Activated naive CD4-positive, alpha-beta T cell treated with anti-CD3 and anti-CD28 coated beads for 36 hours (primary cell): ENCODE data around the gene CCSER1. TPM values are rescaled to one million over a fixed set of nuclear protein-coding genes. Genes with fewer than 3 reads are reported as not detected.

Experiments used
- CTCF ChIA-PET: fragments of 350-600 bp; sonication (Branson Sonifier 250); formaldehyde crosslinking; loops from one replicate; lab custom pipeline; 2021; ENCODE audit warnings: antibody characterized with exemption; lab: Charles Lee
- DNase-seq: peaks from one replicate; pipeline ENCODE4 v3.0.0-alpha.2; 2020
- H3K27ac Mint-ChIP-seq: one replicate; pipeline ENCODE4 v1.8.0; 2021; ENCODE audit warnings: mild to moderate bottlenecking, mixed read lengths
- H3K27me3 Mint-ChIP-seq: one replicate; pipeline ENCODE4 v1.8.0; 2021; ENCODE audit warnings: low read depth, mixed read lengths
- H3K36me3 Mint-ChIP-seq: one replicate; pipeline ENCODE4 v1.8.0; 2021; ENCODE audit warnings: low read depth, mixed read lengths
- H3K4me1 Mint-ChIP-seq: one replicate; pipeline ENCODE4 v1.8.0; 2021; ENCODE audit warnings: low read depth, mixed read lengths
- H3K4me3 Mint-ChIP-seq: one replicate; pipeline ENCODE4 v1.8.0; 2021; ENCODE audit warnings: mild to moderate bottlenecking, moderate library complexity, mixed read lengths
- H3K9me3 Mint-ChIP-seq: one replicate; pipeline ENCODE4 v1.8.0; 2021; ENCODE audit warnings: mixed read lengths
- intact Hi-C: fragments of 100-400 bp; cut with micrococcal nuclease; formaldehyde crosslinking; loops from one replicate; pipeline ENCODE4 v1.15.1; 2023
- total RNA-seq, 2 experiments: library from RNA; stranded (reverse); gene quantifications; one replicate each; pipeline ENCODE4 v1.2.3, GENCODE V29; 2021

CCSER1 gene
- total RNA-seq, 2 experiments from 2014 or later: not detected

- intact Hi-C loops: no loop called here
- CTCF ChIA-PET: no interaction called here
- Mint-ChIP-seq H3K4me3 (no peak overlapping the region), H3K27me3 (no peaks in the 10 kb centered on the region), H3K36me3 (no peaks in the 10 kb centered on the region), H3K4me1 (no peaks in the 10 kb centered on the region), H3K9me3 (peaks cover 7% of the 10 kb centered on the region), H3K27ac (no peak overlapping the region)
- no peak for DNase-seq
These were observed 443.4 kb downstream of the CCSER1 start for GRCh38 chr4:90570615-90571014.

- H3K27ac Mint-ChIP-seq: no peak overlapping the region
- no peaks in the 10 kb centered on the region for H3K4me1 Mint-ChIP-seq
- no peaks in the 10 kb centered on the region for H3K27me3 Mint-ChIP-seq
- no peaks in the 10 kb centered on the region for H3K36me3 Mint-ChIP-seq
- intact Hi-C loops: no loop called here
- no peak for DNase-seq
- H3K4me3 Mint-ChIP-seq: no peak overlapping the region
- CTCF ChIA-PET: no interaction called here
- peaks cover 5% of the 10 kb centered on the region for H3K9me3 Mint-ChIP-seq
These were observed 445.8 kb downstream of the CCSER1 start for GRCh38 chr4:90572996-90573395.

GRCh38 chr4:90575371-90575770 is 448.2 kb downstream of the CCSER1 start:
- CTCF ChIA-PET: no interaction called here
- Mint-ChIP-seq H3K36me3 (no peaks in the 10 kb centered on the region), H3K4me3 (no peak overlapping the region), H3K9me3 (peaks cover 5% of the 10 kb centered on the region), H3K27ac (no peak overlapping the region), H3K4me1 (no peaks in the 10 kb centered on the region), H3K27me3 (no peaks in the 10 kb centered on the region)
- DNase-seq: no peak
- intact Hi-C loops: no loop called here

DNA sequence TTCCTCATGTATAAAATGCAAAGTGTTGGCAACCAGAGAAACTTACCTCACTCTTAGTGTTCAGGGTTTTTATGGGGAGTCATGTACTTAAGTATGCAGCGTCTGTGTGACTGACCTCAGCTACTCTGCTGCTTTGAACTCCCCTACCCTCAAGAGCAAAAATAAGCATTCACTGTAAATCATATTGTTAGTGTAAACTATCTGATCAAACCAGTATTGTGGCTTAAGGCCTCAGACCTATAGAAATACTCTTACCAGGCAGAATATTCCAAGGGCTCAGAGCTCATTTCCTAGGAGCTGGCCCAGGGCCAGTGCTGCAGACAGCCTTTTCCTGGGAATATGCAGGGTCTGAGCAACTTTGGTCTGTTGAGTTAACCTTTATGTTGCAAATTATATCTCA is 453.1 kb downstream of the CCSER1 start:
- CTCF ChIA-PET: no interaction called here

DNA sequence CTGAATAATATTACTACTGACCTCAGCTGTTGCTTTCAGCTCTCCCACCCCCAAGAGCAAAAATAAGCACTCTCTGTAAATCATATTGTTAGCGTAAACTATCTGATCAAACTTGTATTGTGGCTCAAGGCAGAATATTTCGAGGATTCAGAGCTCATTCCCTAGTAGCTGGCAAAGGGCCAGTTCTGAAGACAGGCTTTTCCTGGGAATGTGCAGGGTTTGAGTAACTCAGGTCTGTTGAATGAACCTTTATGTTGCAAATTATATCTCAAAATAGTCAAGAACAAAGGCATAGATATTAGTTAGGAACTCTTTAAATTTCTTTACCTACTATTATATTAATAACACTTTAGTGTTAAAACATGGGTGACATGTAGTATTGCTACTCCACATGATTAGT is 454.9 kb downstream of the CCSER1 start:
- CTCF ChIA-PET: no interaction called here
- Mint-ChIP-seq H3K4me3 (no peak overlapping the region), H3K27me3 (no peaks in the 10 kb centered on the region)

More for the DNA sequence above, 453.1 kb downstream of the CCSER1 start:
- H3K27me3 Mint-ChIP-seq: no peaks in the 10 kb centered on the region
- H3K27ac Mint-ChIP-seq: no peak overlapping the region
- no peak for DNase-seq
- no peaks in the 10 kb centered on the region for H3K4me1 Mint-ChIP-seq
- intact Hi-C loops: no loop called here
- no peak overlapping the region for H3K4me3 Mint-ChIP-seq
- no peaks in the 10 kb centered on the region for H3K36me3 Mint-ChIP-seq
- H3K9me3 Mint-ChIP-seq: no peaks in the 10 kb centered on the region

GRCh38 chr4:90584051-90584450 is 456.9 kb downstream of the CCSER1 start:
- Mint-ChIP-seq H3K36me3 (no peaks in the 10 kb centered on the region), H3K4me3 (no peak overlapping the region), H3K4me1 (no peaks in the 10 kb centered on the region), H3K27me3 (no peaks in the 10 kb centered on the region), H3K9me3 (no peaks in the 10 kb centered on the region), H3K27ac (no peak overlapping the region)
- intact Hi-C loops: no loop called here
- no peak for DNase-seq
- CTCF ChIA-PET: no interaction called here

More for the DNA sequence above, 454.9 kb downstream of the CCSER1 start:
- intact Hi-C loops: no loop called here
- no peak for DNase-seq
- no peaks in the 10 kb centered on the region for H3K4me1 Mint-ChIP-seq
- no peaks in the 10 kb centered on the region for H3K36me3 Mint-ChIP-seq
- no peak overlapping the region for H3K27ac Mint-ChIP-seq
- H3K9me3 Mint-ChIP-seq: no peaks in the 10 kb centered on the region

- Mint-ChIP-seq H3K36me3 (no peaks in the 10 kb centered on the region), H3K27ac (no peak overlapping the region), H3K4me1 (no peaks in the 10 kb centered on the region), H3K27me3 (no peaks in the 10 kb centered on the region), H3K4me3 (no peak overlapping the region), H3K9me3 (peaks cover 2% of the 10 kb centered on the region)
- intact Hi-C loops: no loop called here
- CTCF ChIA-PET: no interaction called here
- no peak for DNase-seq
These were observed 458.8 kb downstream of the CCSER1 start for GRCh38 chr4:90585961-90586360.

GRCh38 chr4:90586799-90587198 is 459.6 kb downstream of the CCSER1 start:
- Mint-ChIP-seq H3K9me3 (peaks cover 5% of the 10 kb centered on the region), H3K27me3 (no peaks in the 10 kb centered on the region), H3K4me3 (no peak overlapping the region), H3K4me1 (no peaks in the 10 kb centered on the region), H3K27ac (no peak overlapping the region), H3K36me3 (no peaks in the 10 kb centered on the region)
- CTCF ChIA-PET: no interaction called here
- intact Hi-C loops: no loop called here
- no peak for DNase-seq

- H3K4me3 Mint-ChIP-seq: no peak overlapping the region
- H3K27me3 Mint-ChIP-seq: no peaks in the 10 kb centered on the region
- no peaks in the 10 kb centered on the region for H3K36me3 Mint-ChIP-seq
- no peak overlapping the region for H3K27ac Mint-ChIP-seq
- CTCF ChIA-PET: no interaction called here
- no peak for DNase-seq
- H3K4me1 Mint-ChIP-seq: no peaks in the 10 kb centered on the region
- intact Hi-C loops: no loop called here
- H3K9me3 Mint-ChIP-seq: peaks cover 2% of the 10 kb centered on the region
These were observed 470.7 kb downstream of the CCSER1 start for GRCh38 chr4:90597927-90598326.

DNA sequence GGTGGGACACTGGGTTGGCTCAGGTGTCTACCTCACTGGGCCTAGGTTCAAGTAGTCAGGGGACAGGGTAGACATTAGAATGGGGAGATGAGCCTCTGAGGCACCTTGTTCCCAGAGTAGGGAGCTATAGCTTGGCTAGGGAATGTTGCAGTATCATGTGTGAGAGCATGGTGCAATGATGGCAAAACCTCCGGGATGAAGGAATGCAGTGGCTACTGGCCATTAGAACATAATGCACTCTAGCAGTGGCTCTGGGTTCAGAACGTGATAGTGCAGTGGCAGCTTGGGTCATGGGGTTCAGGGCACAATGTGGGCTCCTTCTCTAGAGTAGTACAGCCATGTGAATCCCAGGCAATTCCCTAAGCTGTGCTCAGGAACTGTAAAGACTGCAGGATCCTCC is 471.5 kb downstream of the CCSER1 start:
- CTCF ChIA-PET: no interaction called here
- Mint-ChIP-seq H3K4me1 (no peaks in the 10 kb centered on the region), H3K4me3 (no peak overlapping the region), H3K9me3 (peaks cover 2% of the 10 kb centered on the region), H3K27me3 (no peaks in the 10 kb centered on the region), H3K27ac (no peak overlapping the region), H3K36me3 (no peaks in the 10 kb centered on the region)
- intact Hi-C loops: no loop called here
- DNase-seq: no peak

DNA sequence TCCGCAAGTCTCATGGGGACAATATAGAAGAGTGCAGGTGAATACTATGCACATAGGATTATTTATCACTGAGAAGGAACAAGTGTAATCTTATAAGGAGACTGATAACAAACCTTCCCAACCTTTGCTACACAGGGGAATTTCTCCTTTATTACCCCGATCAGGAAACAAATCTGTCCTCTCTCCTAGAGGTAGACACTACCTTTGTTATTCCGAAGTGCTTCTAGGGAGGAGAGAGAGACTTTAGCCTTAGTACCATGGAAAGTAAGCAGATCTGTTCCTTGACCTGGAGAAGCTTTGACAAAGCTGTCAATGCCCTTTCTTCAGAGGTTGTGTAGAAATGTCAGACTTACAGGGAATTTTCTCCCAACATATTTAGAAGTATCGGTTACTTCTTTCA is 475.5 kb downstream of the CCSER1 start:
- H3K9me3 Mint-ChIP-seq: peaks cover 2% of the 10 kb centered on the region
- intact Hi-C loops: no loop called here

GRCh38 chr4:90603540-90603939 is 476.3 kb downstream of the CCSER1 start:
- H3K9me3 Mint-ChIP-seq: peaks cover under 1% of the 10 kb centered on the region
- intact Hi-C loops: no loop called here
- CTCF ChIA-PET: no interaction called here
- H3K27ac Mint-ChIP-seq: no peak overlapping the region
- H3K36me3 Mint-ChIP-seq: no peaks in the 10 kb centered on the region
- no peaks in the 10 kb centered on the region for H3K4me1 Mint-ChIP-seq
- no peaks in the 10 kb centered on the region for H3K27me3 Mint-ChIP-seq
- H3K4me3 Mint-ChIP-seq: no peak overlapping the region
- no peak for DNase-seq

More for the DNA sequence above, 475.5 kb downstream of the CCSER1 start:
- Mint-ChIP-seq H3K4me3 (no peak overlapping the region), H3K4me1 (no peaks in the 10 kb centered on the region), H3K27me3 (no peaks in the 10 kb centered on the region), H3K27ac (no peak overlapping the region), H3K36me3 (no peaks in the 10 kb centered on the region)
- CTCF ChIA-PET: no interaction called here
- DNase-seq: no peak

- no peaks in the 10 kb centered on the region for H3K9me3 Mint-ChIP-seq
- no peaks in the 10 kb centered on the region for H3K36me3 Mint-ChIP-seq
- no peaks in the 10 kb centered on the region for H3K27me3 Mint-ChIP-seq
- no peak for DNase-seq
- H3K27ac Mint-ChIP-seq: no peak overlapping the region
- intact Hi-C loops: no loop called here
- H3K4me3 Mint-ChIP-seq: no peak overlapping the region
- CTCF ChIA-PET: no interaction called here
- no peaks in the 10 kb centered on the region for H3K4me1 Mint-ChIP-seq
These were observed 479.6 kb downstream of the CCSER1 start for GRCh38 chr4:90606781-90607180.

- Mint-ChIP-seq H3K9me3 (no peaks in the 10 kb centered on the region), H3K4me3 (no peak overlapping the region), H3K36me3 (no peaks in the 10 kb centered on the region), H3K4me1 (no peaks in the 10 kb centered on the region), H3K27ac (no peak overlapping the region), H3K27me3 (no peaks in the 10 kb centered on the region)
- intact Hi-C loops: no loop called here
- CTCF ChIA-PET: no interaction called here
- no peak for DNase-seq
These were observed 487.2 kb downstream of the CCSER1 start for GRCh38 chr4:90614371-90614770.
